SK-N-SH treated with all-trans-retinoic acid at 6 μM for 48 hours (cell line): Measurements from ENCODE around the gene CLOCK.

ENCODE experiments used
- ARNTL ChIP-seq: fragments of 450-650 bp; formaldehyde crosslinking; IDR thresholded peaks from 2 replicates; pipeline ENCODE4 v1.5.0; 2020; ENCODE audit warnings: low read depth, mild to moderate bottlenecking, moderate library complexity, borderline replicate concordance
- BACH2 ChIP-seq: fragments of 250-450 bp; sonication (Bioruptor Pico); IDR thresholded peaks from 2 replicates; pipeline ENCODE4 v1.9.0; 2021; ENCODE audit warnings: mild to moderate bottlenecking, borderline replicate concordance
- CSDC2 ChIP-seq: fragments of 250-450 bp; sonication (Bioruptor Pico); IDR thresholded peaks from 2 replicates; pipeline ENCODE4 v1.5.0; 2020; ENCODE audit warnings: mild to moderate bottlenecking, moderate library complexity
- OSR1 ChIP-seq: fragments of 250-450 bp; sonication (Bioruptor Pico); IDR thresholded peaks from 2 replicates; pipeline ENCODE4 v1.8.0; 2022; ENCODE audit warnings: moderate library complexity, mild to moderate bottlenecking, inconsistent platforms
- PATZ1 ChIP-seq: fragments of 250-450 bp; sonication (Bioruptor Pico); IDR thresholded peaks from 2 replicates; pipeline ENCODE4 v1.8.0; 2020; ENCODE audit warnings: mild to moderate bottlenecking, moderate library complexity, borderline replicate concordance
- RARB ChIP-seq: fragments of 250-450 bp; sonication (Bioruptor Pico); IDR thresholded peaks from 2 replicates; pipeline ENCODE4 v1.8.0; 2021; ENCODE audit warnings: mild to moderate bottlenecking, moderate library complexity
- TCF4 ChIP-seq: fragments of 250-450 bp; sonication (Bioruptor Pico); IDR thresholded peaks from 2 replicates; pipeline ENCODE4 v1.8.0; 2021; ENCODE audit warnings: mild to moderate bottlenecking, moderate library complexity, borderline replicate concordance
- ZFP3 ChIP-seq: fragments of 250-450 bp; sonication (Bioruptor Pico); IDR thresholded peaks from 2 replicates; pipeline ENCODE4 v1.5.0; 2020; ENCODE audit warnings: mild to moderate bottlenecking, moderate library complexity
- ZFP30 ChIP-seq: fragments of 450-650 bp; formaldehyde crosslinking; IDR thresholded peaks from 2 replicates; pipeline ENCODE4 v1.5.0; 2022; ENCODE audit warnings: mild to moderate bottlenecking, moderate library complexity
- ZNF565 ChIP-seq: fragments of 450-650 bp; formaldehyde crosslinking; conservative IDR thresholded peaks from 2 replicates; pipeline ENCODE4 v1.5.0; 2020; ENCODE audit warnings: low read depth, mild to moderate bottlenecking, moderate library complexity
- ZNF8 ChIP-seq: fragments of 450-650 bp; formaldehyde crosslinking; IDR thresholded peaks from 2 replicates; pipeline ENCODE4 v1.5.0; 2020; ENCODE audit warnings: mild to moderate bottlenecking, moderate library complexity

GRCh38 chr4:55399581-55399980, 147.1 kb downstream of the CLOCK start:
- no peak for TF ChIP-seq CSDC2 (CRISPR knock-in tag)
- TF ChIP-seq RARB (CRISPR knock-in tag): no peak
- no peak for TF ChIP-seq BACH2 (CRISPR knock-in tag)
- TF ChIP-seq OSR1: no peak
- TF ChIP-seq PATZ1 (CRISPR knock-in tag): no peak
- no peak for TF ChIP-seq ZFP3 (CRISPR knock-in tag)
- no peak for TF ChIP-seq ARNTL (CRISPR knock-in tag)
- TF ChIP-seq ZFP30 (CRISPR knock-in tag): no peak
- no peak for TF ChIP-seq TCF4
- TF ChIP-seq ZNF565 (CRISPR knock-in tag): no peak
- TF ChIP-seq ZNF8 (CRISPR knock-in tag): no peak
